HEK293 (cell line): Measurements from ENCODE around the gene STN1.

Source experiments
- GLI4 ChIP-seq: fragments of 450-650 bp; formaldehyde crosslinking; IDR thresholded peaks from 2 replicates; pipeline ENCODE4 v1.5.1; 2016; ENCODE audit warnings: missing biosample characterization, missing genetic modification characterization
- SP7 ChIP-seq: fragments of 450-650 bp; formaldehyde crosslinking; IDR thresholded peaks from 2 replicates; pipeline ENCODE4 v1.5.1; 2016; ENCODE audit warnings: missing biosample characterization, missing genetic modification characterization
- ZFP3 ChIP-seq: fragments of 450-650 bp; formaldehyde crosslinking; IDR thresholded peaks from 2 replicates; pipeline ENCODE4 v1.5.1; 2016; ENCODE audit warnings: low read depth, missing biosample characterization, missing genetic modification characterization
- ZNF324 ChIP-seq: fragments of 450-650 bp; formaldehyde crosslinking; IDR thresholded peaks from 2 replicates; pipeline ENCODE4 v1.5.1; 2016; ENCODE audit warnings: missing biosample characterization, missing genetic modification characterization
- ZNF350 ChIP-seq: fragments of 450-650 bp; formaldehyde crosslinking; IDR thresholded peaks from 2 replicates; pipeline ENCODE4 v1.5.0; 2017; ENCODE audit warnings: missing biosample characterization, mild to moderate bottlenecking, missing genetic modification characterization
- ZNF404 ChIP-seq: fragments of 450-650 bp; formaldehyde crosslinking; IDR thresholded peaks from 2 replicates; pipeline ENCODE4 v1.5.1; 2017; ENCODE audit warnings: missing biosample characterization, missing genetic modification characterization
- ZNF514 ChIP-seq: fragments of 450-650 bp; formaldehyde crosslinking; IDR thresholded peaks from 2 replicates; pipeline ENCODE4 v1.5.1; 2016; ENCODE audit warnings: missing biosample characterization, missing genetic modification characterization
- ZNF701 ChIP-seq: fragments of 450-650 bp; formaldehyde crosslinking; IDR thresholded peaks from 2 replicates; pipeline ENCODE4 v1.5.1; 2016; ENCODE audit warnings: missing biosample characterization, missing genetic modification characterization
- TF ChIP-seq, protein P1 (sequence below): fragments of 450-650 bp; formaldehyde crosslinking; IDR thresholded peaks from 2 replicates; pipeline ENCODE4 v1.5.1; 2017; ENCODE audit warnings: missing biosample characterization, missing genetic modification characterization
- TF ChIP-seq, protein P2 (sequence below): fragments of 450-650 bp; formaldehyde crosslinking; IDR thresholded peaks from 2 replicates; pipeline ENCODE4 v1.5.1; 2016; ENCODE audit warnings: missing biosample characterization, missing genetic modification characterization
- TF ChIP-seq, protein P3 (sequence below): fragments of 450-650 bp; formaldehyde crosslinking; IDR thresholded peaks from 2 replicates; pipeline ENCODE4 v1.5.1; 2017; ENCODE audit warnings: missing biosample characterization, missing genetic modification characterization
- TF ChIP-seq, protein P4 (sequence below): fragments of 450-650 bp; formaldehyde crosslinking; IDR thresholded peaks from 2 replicates; pipeline ENCODE4 v1.5.1; 2016; ENCODE audit warnings: missing biosample characterization, missing genetic modification characterization
- TF ChIP-seq, protein P5 (sequence below): fragments of 450-650 bp; formaldehyde crosslinking; IDR thresholded peaks from 2 replicates; pipeline ENCODE4 v1.5.1; 2016; ENCODE audit warnings: missing biosample characterization, missing genetic modification characterization
- TF ChIP-seq, protein P6 (sequence below): fragments of 450-650 bp; formaldehyde crosslinking; IDR thresholded peaks from 2 replicates; pipeline ENCODE4 v1.5.1; 2017; ENCODE audit warnings: missing biosample characterization, missing genetic modification characterization
- TF ChIP-seq, protein P7 (sequence below): fragments of 450-650 bp; formaldehyde crosslinking; IDR thresholded peaks from 2 replicates; pipeline ENCODE4 v1.5.1; 2017; ENCODE audit warnings: missing biosample characterization, missing genetic modification characterization
- TF ChIP-seq, protein P8 (sequence below): fragments of 450-650 bp; formaldehyde crosslinking; IDR thresholded peaks from 2 replicates; pipeline ENCODE4 v1.5.1; 2016; ENCODE audit warnings: missing biosample characterization, missing genetic modification characterization
- TF ChIP-seq, protein P9 (sequence below): fragments of 450-650 bp; formaldehyde crosslinking; IDR thresholded peaks from 2 replicates; pipeline ENCODE4 v1.5.1; 2016; ENCODE audit warnings: missing biosample characterization, missing genetic modification characterization, borderline replicate concordance
- TF ChIP-seq, protein P10 (sequence below): fragments of 450-650 bp; formaldehyde crosslinking; optimal IDR thresholded peaks from 2 replicates; pipeline ENCODE3; 2016; ENCODE audit warnings: missing biosample characterization, mild to moderate bottlenecking, missing genetic modification characterization

Gene STN1

DNA sequence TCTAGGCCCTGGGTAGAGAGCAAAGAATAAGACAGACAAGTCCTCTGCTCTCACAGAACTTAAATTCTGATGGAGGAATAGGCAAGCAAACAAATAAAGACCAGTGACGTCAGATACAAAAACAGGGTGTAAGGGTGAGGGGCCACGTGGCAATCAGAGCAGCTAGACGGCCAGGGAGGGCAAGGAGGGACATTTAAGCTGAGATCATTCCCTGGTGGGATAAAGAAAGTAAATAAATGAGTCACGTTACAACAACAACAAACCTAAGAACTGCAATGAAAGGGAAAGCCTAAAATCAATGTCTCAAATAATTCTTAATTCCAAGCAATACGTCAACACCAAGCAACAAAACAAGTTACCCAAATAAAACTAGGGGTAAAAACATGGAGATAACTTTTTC, 21.8 kb downstream of the STN1 start (continued):
- TF ChIP-seq, protein P1, sequence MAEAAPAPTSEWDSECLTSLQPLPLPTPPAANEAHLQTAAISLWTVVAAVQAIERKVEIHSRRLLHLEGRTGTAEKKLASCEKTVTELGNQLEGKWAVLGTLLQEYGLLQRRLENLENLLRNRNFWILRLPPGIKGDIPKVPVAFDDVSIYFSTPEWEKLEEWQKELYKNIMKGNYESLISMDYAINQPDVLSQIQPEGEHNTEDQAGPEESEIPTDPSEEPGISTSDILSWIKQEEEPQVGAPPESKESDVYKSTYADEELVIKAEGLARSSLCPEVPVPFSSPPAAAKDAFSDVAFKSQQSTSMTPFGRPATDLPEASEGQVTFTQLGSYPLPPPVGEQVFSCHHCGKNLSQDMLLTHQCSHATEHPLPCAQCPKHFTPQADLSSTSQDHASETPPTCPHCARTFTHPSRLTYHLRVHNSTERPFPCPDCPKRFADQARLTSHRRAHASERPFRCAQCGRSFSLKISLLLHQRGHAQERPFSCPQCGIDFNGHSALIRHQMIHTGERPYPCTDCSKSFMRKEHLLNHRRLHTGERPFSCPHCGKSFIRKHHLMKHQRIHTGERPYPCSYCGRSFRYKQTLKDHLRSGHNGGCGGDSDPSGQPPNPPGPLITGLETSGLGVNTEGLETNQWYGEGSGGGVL = peak; percentile 92
- no peak for TF ChIP-seq ZNF701 (tag by site-specific recombination)
- TF ChIP-seq ZNF324 (tag by site-specific recombination) = peak; percentile 66; the same call in 1 of the 2 replicates
- TF ChIP-seq, protein P2, sequence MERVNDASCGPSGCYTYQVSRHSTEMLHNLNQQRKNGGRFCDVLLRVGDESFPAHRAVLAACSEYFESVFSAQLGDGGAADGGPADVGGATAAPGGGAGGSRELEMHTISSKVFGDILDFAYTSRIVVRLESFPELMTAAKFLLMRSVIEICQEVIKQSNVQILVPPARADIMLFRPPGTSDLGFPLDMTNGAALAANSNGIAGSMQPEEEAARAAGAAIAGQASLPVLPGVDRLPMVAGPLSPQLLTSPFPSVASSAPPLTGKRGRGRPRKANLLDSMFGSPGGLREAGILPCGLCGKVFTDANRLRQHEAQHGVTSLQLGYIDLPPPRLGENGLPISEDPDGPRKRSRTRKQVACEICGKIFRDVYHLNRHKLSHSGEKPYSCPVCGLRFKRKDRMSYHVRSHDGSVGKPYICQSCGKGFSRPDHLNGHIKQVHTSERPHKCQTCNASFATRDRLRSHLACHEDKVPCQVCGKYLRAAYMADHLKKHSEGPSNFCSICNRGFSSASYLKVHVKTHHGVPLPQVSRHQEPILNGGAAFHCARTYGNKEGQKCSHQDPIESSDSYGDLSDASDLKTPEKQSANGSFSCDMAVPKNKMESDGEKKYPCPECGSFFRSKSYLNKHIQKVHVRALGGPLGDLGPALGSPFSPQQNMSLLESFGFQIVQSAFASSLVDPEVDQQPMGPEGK (tag by site-specific recombination) = peak; percentile 90
- TF ChIP-seq, protein P3, sequence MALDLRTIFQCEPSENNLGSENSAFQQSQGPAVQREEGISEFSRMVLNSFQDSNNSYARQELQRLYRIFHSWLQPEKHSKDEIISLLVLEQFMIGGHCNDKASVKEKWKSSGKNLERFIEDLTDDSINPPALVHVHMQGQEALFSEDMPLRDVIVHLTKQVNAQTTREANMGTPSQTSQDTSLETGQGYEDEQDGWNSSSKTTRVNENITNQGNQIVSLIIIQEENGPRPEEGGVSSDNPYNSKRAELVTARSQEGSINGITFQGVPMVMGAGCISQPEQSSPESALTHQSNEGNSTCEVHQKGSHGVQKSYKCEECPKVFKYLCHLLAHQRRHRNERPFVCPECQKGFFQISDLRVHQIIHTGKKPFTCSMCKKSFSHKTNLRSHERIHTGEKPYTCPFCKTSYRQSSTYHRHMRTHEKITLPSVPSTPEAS (tag by site-specific recombination) = peak; percentile 45; the same call in 1 of the 2 replicates
- TF ChIP-seq, protein P4, sequence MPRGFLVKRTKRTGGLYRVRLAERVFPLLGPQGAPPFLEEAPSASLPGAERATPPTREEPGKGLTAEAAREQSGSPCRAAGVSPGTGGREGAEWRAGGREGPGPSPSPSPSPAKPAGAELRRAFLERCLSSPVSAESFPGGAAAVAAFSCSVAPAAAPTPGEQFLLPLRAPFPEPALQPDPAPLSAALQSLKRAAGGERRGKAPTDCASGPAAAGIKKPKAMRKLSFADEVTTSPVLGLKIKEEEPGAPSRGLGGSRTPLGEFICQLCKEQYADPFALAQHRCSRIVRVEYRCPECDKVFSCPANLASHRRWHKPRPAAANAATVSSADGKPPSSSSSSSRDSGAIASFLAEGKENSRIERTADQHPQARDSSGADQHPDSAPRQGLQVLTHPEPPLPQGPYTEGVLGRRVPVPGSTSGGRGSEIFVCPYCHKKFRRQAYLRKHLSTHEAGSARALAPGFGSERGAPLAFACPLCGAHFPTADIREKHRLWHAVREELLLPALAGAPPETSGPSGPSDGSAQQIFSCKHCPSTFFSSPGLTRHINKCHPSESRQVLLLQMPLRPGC = peak; percentile 94
- TF ChIP-seq, protein P5, sequence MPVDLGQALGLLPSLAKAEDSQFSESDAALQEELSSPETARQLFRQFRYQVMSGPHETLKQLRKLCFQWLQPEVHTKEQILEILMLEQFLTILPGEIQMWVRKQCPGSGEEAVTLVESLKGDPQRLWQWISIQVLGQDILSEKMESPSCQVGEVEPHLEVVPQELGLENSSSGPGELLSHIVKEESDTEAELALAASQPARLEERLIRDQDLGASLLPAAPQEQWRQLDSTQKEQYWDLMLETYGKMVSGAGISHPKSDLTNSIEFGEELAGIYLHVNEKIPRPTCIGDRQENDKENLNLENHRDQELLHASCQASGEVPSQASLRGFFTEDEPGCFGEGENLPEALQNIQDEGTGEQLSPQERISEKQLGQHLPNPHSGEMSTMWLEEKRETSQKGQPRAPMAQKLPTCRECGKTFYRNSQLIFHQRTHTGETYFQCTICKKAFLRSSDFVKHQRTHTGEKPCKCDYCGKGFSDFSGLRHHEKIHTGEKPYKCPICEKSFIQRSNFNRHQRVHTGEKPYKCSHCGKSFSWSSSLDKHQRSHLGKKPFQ (tag by site-specific recombination) = no peak
- TF ChIP-seq, protein P6, sequence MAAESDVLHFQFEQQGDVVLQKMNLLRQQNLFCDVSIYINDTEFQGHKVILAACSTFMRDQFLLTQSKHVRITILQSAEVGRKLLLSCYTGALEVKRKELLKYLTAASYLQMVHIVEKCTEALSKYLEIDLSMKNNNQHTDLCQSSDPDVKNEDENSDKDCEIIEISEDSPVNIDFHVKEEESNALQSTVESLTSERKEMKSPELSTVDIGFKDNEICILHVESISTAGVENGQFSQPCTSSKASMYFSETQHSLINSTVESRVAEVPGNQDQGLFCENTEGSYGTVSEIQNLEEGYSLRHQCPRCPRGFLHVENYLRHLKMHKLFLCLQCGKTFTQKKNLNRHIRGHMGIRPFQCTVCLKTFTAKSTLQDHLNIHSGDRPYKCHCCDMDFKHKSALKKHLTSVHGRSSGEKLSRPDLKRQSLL (tag by site-specific recombination) = no peak
- TF ChIP-seq ZNF350 (tag by site-specific recombination) = no peak
- TF ChIP-seq ZNF404 (tag by site-specific recombination) = no peak
- TF ChIP-seq, protein P7, sequence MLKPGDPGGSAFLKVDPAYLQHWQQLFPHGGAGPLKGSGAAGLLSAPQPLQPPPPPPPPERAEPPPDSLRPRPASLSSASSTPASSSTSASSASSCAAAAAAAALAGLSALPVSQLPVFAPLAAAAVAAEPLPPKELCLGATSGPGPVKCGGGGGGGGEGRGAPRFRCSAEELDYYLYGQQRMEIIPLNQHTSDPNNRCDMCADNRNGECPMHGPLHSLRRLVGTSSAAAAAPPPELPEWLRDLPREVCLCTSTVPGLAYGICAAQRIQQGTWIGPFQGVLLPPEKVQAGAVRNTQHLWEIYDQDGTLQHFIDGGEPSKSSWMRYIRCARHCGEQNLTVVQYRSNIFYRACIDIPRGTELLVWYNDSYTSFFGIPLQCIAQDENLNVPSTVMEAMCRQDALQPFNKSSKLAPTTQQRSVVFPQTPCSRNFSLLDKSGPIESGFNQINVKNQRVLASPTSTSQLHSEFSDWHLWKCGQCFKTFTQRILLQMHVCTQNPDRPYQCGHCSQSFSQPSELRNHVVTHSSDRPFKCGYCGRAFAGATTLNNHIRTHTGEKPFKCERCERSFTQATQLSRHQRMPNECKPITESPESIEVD (tag by site-specific recombination) = peak; percentile 82
- no peak for TF ChIP-seq GLI4
- TF ChIP-seq, protein P8, sequence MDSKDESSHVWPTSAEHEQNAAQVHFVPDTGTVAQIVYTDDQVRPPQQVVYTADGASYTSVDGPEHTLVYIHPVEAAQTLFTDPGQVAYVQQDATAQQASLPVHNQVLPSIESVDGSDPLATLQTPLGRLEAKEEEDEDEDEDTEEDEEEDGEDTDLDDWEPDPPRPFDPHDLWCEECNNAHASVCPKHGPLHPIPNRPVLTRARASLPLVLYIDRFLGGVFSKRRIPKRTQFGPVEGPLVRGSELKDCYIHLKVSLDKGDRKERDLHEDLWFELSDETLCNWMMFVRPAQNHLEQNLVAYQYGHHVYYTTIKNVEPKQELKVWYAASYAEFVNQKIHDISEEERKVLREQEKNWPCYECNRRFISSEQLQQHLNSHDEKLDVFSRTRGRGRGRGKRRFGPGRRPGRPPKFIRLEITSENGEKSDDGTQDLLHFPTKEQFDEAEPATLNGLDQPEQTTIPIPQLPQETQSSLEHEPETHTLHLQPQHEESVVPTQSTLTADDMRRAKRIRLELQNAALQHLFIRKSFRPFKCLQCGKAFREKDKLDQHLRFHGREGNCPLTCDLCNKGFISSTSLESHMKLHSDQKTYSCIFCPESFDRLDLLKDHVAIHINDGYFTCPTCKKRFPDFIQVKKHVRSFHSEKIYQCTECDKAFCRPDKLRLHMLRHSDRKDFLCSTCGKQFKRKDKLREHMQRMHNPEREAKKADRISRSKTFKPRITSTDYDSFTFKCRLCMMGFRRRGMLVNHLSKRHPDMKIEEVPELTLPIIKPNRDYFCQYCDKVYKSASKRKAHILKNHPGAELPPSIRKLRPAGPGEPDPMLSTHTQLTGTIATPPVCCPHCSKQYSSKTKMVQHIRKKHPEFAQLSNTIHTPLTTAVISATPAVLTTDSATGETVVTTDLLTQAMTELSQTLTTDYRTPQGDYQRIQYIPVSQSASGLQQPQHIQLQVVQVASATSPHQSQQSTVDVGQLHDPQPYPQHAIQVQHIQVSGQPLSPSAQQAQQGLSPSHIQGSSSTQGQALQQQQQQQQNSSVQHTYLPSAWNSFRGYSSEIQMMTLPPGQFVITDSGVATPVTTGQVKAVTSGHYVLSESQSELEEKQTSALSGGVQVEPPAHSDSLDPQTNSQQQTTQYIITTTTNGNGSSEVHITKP (tag by site-specific recombination) = peak; percentile 34
- TF ChIP-seq, protein P9, sequence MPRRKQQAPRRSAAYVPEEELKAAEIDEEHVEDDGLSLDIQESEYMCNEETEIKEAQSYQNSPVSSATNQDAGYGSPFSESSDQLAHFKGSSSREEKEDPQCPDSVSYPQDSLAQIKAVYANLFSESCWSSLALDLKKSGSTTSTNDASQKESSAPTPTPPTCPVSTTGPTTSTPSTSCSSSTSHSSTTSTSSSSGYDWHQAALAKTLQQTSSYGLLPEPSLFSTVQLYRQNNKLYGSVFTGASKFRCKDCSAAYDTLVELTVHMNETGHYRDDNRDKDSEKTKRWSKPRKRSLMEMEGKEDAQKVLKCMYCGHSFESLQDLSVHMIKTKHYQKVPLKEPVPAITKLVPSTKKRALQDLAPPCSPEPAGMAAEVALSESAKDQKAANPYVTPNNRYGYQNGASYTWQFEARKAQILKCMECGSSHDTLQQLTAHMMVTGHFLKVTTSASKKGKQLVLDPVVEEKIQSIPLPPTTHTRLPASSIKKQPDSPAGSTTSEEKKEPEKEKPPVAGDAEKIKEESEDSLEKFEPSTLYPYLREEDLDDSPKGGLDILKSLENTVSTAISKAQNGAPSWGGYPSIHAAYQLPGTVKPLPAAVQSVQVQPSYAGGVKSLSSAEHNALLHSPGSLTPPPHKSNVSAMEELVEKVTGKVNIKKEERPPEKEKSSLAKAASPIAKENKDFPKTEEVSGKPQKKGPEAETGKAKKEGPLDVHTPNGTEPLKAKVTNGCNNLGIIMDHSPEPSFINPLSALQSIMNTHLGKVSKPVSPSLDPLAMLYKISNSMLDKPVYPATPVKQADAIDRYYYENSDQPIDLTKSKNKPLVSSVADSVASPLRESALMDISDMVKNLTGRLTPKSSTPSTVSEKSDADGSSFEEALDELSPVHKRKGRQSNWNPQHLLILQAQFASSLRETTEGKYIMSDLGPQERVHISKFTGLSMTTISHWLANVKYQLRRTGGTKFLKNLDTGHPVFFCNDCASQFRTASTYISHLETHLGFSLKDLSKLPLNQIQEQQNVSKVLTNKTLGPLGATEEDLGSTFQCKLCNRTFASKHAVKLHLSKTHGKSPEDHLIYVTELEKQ (tag by site-specific recombination) = peak; percentile 69; the same call in 1 of the 2 replicates
- TF ChIP-seq SP7 (tag by site-specific recombination) = peak; percentile 91
- TF ChIP-seq ZFP3 (tag by site-specific recombination) = no peak
- TF ChIP-seq, protein P10, sequence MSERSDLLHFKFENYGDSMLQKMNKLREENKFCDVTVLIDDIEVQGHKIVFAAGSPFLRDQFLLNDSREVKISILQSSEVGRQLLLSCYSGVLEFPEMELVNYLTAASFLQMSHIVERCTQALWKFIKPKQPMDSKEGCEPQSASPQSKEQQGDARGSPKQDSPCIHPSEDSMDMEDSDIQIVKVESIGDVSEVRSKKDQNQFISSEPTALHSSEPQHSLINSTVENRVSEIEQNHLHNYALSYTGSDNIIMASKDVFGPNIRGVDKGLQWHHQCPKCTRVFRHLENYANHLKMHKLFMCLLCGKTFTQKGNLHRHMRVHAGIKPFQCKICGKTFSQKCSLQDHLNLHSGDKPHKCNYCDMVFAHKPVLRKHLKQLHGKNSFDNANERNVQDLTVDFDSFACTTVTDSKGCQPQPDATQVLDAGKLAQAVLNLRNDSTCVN (tag by site-specific recombination) = no peak
- no peak for TF ChIP-seq ZNF514 (tag by site-specific recombination)
